ENCODE results near the gene PAH.

PAH gene

GRCh38 chr12:102816816-102817434, 100.1 kb downstream of the PAH start:
- peak; percentile 23 for DNase-seq (ENCODE audit: low spot score)

GRCh38 chr12:102814691-102815367, 102.2 kb downstream of the PAH start:
- DNase-seq (ENCODE audit: low spot score) = no peak

- no peak for DNase-seq (ENCODE audit: low spot score)
Observed at GRCh38 chr12:102812344-102812743, 104.7 kb downstream of the PAH start.

GRCh38 chr12:102811110-102811737, 105.8 kb downstream of the PAH start:
- no peak for DNase-seq (ENCODE audit: low spot score)

- no peak for DNase-seq (ENCODE audit: low spot score)
Observed at GRCh38 chr12:102808412-102808811, 108.6 kb downstream of the PAH start.

DNA sequence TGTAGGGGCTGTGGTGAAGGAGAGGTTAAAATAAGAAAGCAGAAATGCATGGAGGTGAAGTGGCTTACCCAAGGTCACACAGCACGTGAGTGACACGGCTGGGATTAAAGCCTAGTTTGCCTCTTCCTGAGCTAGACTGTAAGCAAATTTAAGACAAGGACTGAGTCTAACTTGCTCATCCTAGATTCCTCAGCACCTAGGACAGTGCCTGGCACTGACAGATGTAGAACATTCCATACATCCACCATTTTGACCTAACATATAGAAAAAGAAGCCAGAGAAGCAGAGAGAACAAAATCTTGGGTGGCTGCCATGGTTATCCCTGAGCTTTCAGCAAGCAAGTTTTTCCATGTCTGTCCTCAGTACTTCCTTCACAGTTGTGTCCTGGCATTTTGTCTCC, 110.5 kb downstream of the PAH start:
- DNase-seq (ENCODE audit: low spot score) = no peak

- no peak for DNase-seq (ENCODE audit: low spot score)
Observed at GRCh38 chr12:102806110-102806509, 110.9 kb downstream of the PAH start.

DNA sequence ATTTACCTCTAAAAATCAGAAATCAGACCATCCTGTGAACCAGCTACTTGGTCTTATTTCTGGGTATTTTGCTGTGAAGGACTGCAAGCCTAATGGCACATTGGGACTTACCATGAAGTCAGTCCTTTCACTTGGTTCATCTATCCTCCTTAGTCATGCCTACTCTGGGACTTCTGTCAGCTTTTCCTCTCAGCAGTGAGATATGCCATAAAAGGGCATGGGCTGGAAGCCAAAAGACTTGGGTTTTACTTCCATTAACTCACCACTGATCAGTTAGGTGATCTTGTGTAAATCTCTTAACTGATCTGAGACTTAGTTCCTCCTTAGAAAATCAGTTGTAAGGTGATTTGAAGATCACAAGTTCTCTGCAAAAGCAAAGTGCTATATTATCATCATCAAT, 116.5 kb downstream of the PAH start:
- DNase-seq (ENCODE audit: low spot score) = no peak

- DNase-seq (ENCODE audit: low spot score) = no peak
Observed at GRCh38 chr12:102799229-102799628, 117.8 kb downstream of the PAH start.

DNA sequence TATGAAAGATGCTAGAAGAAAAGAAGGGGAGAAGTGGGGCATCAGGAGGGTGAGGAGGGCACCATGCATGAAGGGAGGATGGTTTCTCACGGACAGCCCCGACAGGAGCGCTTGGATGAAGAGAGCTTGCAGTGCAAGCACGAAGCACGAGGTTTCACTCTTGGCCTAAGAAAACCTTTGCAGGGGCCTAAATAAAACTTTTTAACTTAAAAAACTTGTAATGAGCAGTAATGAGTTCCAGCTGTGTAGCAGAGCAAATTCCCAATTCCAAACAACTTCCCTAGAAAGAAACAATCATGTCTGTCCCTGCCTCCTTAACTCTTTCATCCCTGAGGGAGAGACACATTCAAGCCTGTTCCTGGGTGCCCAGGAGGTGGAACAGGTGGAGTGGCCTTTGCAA, 119.5 kb downstream of the PAH start:
- no peak for DNase-seq (ENCODE audit: low spot score)

GRCh38 chr12:102793921-102794320, 123.1 kb downstream of the PAH start:
- no peak for DNase-seq (ENCODE audit: low spot score)
